Lung microvascular endothelial cell (primary cell): ENCODE data around the gene AIP. TPM values are rescaled to one million over a fixed set of nuclear protein-coding genes. Genes with fewer than 3 reads are reported as not detected.

Experiments used
- DNase-seq, 2 donors: peaks; one replicate each; pipeline versions ENCODE4 v3.0.0 to v3.0.0-alpha.2; 2010; ENCODE audit warnings: low read depth in 2 of 2
- total RNA-seq: library from RNA; depleted of rRNA; stranded (reverse); fragments of >200 nt; gene quantifications from 2 replicates; pipeline ENCODE4 v1.2.1, GENCODE V29; 2014

The AIP gene
- total RNA-seq, 1 donor from 2014 or later, result 112 TPM

DNA sequence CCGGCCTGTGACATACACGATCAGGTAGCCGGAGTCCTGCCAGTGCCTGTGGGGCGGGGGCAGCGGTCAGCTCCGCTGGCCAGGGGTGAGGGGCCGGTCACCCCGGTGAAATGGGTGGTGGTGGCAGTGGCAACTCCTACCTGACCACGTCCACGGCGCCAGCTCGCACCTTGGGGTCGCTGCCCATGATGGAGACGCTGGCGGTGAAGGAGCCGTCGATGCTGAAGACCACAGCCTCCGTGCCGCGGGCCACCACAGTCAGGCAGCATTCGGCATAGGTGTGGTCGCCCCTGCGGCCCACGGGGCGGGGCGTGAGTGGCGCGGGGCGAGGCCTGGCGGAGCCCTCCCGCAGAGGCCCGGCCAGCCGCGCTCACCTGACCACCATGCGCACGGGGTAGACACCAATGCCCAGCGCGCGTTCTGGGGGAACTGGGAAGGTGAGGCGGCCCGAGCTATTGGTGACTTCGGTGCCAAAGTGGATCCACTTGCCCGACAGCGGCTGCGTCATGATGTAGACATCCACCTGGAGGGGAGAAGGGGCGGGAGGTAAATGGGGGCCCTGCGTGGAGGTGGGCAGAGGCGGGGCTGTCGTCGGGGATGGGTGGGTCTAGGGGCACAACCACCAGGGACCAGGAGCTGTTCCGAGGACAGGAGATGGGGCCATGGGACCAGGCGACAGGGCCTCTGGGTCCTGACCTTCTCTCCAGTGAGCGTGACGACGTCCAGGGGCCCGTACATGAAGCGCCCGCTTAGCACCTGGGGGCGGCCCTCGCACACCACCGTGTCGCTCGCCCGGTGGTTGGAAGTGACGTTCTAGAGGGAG lies 10.9 kb downstream of the AIP start:
- no peak for DNase-seq

DNA sequence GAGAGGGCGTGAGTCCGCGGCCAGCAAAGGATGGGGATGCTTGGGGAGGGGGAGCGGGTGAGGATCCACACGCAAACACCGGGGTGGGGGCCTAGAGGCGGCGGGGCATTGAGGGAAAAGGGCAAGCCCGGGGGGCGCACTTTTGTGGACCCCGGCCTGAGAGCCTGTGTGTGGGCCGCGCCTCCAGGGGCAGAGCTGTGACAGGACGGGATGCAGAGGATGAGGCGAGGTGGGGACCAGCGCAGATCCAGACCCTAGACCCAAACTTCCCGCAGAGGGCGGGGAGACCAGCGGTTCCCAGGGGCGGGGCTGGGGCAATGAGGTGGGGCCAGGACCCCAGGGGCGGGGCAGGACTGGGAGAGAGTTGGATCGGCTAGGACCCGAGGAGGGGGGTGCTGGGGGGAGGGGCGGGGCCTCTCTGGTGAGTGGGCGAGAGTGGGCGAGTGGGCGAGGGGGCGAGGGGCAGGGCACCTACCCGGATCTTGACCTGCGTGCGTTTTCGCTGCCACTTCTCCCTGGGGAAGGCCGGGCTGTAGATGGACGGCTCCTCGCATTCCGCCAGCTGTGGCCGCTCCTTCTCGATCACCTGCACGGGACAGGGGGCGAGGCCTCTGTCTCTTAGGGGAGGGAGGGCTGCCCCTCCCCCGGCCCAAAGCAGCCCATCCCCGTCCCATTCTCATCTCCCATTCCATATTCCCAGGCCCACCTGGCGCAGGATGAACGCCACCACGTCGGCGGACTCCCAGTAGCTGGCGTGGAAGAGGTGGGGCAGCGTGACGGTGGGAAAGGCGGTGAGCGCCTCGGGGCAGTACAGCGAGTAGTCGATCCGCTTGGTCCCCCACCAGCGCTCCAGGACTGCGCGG lies 11.8 kb downstream of the AIP start:
- no peak for DNase-seq

DNA sequence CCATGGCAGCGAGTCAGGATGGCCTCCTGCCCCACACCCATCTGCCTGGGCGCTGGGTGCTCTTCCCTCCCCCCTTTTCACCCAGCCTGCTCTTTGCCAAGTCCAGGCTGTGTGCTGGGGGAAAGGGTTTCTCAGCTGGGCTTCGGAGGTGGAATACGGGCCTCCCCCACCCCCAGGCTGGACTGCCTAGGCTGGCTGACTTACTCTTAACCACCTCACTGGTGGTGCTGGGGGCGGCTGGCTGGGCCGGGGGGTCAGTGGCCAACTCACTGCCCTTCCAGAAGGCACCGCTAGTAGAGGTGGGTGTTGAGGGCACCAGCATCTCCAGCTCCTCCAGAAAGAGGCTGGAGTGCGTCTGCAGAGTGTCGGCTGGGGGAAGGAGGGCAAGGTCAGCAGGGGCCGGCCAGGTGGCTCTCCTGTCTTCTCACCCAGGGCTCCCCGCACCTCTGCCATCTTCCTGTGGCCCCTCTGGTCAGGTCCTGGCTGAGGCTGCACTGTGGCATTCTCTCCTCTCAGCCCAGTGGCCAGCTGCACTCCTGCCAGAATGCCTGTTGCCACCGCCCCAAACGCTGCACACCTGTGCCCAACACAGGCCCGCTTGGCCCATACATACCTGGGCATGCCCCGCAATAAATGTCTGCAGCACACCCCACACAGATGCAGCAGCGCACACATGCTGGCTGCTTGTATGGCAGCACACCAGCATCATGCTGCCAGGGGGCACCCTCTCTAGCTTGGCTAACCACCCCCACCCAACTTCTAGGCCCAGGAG lies 12.6 kb downstream of the AIP start:
- no peak for DNase-seq

DNA sequence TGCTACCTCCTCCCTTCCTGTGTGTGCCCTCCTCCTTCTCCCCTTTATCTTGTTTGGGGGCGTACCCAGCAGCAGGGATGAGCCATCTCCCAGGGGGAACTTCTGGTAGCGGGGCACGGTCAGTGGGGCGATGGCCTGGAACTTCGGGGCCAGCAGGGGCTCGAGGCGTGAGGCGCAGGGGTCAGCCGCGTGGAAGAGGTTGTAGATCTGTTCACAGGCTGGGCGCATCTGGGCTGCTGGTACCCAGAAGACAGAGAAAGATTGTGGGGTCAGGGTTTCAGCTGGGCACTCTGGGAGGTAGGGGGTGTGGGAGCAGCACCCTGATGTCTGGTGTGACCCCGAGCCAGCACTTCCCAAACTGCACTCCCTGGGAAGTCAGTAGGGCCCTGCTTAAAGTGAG lies 13.3 kb downstream of the AIP start:
- DNase-seq, result no peak

DNA sequence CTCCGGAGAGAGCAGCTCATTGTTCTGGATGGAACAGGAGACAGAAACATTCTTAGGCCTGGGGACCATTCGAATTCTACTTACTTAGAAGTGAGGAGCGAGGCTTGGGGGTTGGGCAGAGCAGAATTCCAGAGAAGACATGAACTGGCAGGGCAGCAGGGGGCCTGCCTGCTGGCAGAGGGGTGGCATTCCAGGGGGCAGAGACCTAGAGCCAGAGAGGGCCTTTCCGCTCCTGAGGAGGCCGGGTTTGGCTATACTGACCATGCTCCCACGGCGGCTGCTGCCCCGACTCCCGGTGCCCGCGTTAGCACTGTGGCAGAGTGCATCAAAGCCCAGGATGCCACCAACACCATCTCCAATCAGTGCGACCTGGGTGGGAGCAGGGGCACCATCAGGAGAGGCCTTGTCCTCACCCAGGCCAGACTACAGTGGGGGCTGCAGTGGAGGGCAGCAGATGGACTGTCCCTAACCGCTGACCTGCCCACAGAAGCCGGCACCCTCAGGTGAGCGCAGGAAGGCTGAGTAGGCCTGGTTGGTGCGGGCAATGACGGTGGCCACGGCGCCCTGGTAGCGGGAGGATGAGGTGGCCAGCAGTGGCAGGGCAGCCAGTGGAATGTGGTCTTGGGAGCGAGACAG lies 14.9 kb downstream of the AIP start:
- DNase-seq, result no peak

DNA sequence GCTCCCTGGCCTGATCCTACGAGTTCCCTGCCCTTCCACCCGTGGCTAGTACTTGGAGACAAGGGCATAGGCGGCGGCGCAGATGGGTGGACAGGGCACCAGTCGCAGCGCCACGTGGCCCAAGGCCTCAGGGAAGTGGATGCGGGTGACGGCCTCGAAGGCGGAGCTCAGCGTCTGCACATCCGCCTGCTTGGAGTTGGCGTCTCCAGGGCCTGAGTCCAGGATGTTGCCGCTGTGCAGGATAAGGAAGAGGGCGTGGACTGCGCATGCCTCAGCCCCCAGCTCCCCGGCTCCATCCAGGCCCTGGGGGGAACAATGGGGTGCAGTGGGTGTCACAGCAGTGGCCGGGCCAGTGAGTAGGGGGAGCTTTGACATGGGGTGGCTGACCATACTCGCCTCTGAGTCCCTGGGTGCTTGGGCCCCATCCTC lies 15.7 kb downstream of the AIP start:
- peak in 1 of 2 donors; percentile 46 for DNase-seq

DNA sequence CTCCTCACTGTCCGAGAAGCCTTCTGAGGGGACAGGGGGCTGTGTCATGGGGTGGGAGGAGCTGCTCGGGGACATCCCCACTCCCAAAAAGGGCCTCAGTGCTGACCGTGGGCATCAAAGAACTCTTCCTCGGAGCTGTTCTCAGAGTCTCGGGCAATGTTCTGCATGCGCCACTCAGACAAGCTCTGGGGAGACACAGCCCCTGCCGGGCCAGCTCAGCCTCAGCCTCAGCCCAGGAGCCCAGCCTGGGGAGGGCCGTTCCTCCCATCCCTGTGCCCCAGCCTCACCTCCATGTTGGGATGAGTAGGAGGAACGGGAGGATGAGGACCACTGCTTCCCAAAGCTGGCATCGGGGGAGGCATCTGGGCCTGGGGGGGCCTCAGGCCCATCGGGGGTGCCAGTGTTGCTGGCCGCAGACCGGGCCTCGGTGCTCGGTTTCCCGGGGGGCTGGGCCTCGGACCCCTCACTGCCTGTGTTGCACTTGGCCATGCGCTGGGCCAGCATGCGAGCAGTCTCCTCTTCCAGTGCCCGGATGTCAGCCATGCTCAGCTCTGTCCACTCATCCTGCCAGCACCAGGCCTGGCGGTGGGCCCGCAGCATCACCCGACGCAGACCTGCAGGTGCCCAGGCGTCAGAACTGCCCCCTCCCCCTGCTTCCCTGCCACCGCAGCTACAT lies 17.1 kb downstream of the AIP start:
- DNase-seq, result no peak

DNA sequence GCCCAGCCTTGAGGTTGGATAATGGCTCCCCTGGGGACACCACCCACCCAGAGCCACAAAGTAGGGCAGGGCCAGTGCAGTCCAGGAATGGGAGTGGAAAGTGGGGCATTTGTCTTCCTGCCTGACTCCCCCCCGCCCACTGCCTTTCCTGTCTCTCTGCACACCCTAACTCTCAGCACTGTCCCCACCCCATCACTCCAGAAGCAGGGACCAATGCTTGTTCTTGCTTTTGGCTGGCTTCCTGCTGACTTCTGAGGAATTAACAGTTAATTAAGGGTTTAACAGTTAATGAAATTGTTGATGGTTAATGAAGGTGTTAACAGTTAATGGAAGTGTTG lies 17.6 kb downstream of the AIP start:
- DNase-seq, result no peak

DNA sequence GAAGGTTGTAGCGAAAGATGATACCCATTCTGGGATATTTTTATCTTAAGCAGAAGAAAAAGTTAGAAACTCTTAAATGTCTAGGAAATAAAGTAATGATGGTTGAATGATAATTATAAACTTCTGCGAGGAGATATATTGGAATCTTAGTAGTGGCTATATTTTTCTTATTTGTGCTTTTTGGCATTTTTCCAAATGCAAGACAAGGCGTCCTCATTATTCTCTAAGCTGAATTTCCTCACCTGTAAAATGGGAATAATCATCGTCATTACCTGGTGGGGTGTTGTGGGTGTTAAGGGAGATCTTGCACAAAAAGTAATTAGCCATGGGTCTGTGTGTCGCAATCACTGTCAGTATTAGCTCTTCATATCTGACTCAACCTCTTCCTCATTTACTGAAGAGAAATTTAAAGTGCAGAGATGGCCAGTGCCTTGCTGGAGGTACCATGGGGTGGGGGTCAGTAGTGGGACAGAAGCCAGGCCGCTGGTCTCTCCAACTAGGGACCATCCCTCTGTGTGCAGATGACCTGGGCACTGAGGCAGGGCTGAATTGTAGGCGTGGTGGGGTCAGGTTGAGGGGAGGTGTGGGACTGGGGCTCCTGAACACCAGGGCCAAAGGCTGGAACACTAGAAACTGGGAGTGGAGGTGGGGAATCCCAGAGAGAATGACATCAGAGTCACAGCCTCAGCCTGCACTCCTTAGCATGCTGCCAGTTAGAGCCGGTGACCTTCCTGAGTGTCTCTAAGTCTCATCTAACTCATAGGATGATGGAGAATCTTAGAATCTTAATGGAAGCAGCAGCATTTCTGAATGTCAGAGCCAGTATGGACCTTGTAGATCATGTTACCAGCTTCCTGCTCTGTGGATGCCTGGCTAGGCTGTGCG lies 18.2 kb downstream of the AIP start:
- no peak for DNase-seq

DNA sequence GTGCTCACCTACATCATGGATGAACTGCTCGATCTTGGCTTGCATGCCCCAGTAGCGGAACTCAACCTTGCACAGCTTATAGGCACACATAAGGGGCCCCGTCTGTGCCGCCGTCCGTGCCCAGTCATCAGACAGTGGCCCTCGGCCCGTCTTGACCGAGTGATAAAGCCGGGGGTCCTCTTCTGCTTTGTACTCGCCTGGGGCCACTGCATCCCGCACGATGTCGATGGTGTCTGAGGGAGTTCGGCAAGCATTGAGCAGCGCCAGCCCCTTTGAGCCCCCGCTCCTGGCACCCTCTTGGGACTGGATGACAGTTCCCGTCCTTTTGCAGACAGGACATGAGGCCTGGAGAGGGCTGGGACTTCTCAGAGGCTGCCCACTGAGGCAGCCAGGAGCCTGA lies 19.0 kb downstream of the AIP start:
- no peak for DNase-seq

DNA sequence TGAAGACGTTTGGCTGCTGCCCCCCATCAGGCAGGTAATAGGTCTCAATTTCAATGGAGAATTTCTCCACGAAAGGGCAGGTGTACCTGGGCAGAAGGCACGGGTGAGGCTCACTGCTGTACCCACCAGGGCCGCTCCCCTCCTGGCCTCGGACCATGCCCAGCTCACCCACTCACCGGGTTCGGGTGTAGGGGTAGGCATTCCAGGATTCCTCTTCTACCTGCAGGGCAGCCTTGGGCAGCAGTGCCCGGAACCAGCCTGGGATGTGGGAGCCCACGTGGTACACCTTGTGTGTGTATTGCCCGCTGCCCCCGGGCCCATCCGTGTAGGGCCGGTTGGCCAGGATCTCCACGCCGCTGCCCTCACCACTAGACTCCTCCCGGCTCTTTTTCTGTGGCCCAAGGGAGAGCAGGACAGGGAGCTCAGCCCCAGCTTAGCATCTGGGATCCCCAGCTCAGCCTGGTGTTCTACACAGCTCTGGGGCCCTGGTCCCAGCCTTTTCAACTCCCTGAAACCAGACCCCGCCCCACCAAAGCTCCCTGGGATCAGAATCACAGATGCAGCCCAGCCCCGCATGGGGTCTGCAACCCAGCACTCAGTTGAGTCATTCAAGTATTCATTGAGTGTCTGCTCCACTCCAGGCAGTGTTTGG lies 19.6 kb downstream of the AIP start:
- no peak for DNase-seq

DNA sequence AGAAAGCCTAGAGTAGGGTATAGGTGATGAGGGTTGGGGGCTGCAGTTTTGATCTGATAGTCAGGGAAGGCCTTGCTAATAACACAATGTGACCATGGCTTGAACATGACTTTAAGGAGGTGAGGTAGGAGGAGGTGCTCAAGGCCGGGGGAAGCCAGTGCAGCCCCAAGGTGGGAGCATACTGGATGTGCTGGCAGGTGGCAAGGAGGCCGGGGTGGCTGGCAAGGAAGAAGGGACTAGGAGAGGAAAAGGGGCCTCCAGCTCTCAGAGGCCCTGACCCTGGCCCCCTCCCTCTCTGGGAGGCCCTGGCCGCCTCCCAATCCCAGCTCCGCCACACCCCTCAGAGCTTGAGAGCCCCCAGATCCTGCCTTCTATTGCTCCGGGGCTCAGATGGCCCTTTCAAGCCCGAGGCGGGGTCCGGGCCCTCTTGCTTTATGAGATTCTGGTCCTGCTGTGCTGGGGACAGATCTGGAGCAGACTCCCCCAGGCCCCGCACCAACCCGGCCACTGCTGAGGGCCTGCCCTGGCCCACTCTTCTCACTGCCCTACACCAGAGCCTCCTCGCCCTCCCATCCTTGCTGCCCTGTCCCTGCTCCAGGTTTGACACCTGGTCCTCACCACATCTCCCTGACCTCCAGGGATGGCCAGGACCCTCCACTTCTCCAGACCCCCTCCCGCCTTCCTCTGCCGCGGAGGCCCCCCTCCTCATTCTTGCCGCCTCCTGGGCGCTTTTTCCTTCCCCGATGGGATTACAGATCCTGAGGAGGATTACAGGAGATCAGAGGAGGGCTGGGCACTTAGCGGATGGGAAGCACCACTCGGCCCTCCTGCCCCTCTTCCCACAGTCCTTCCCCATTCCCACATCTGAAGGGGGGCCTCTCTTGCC lies 20.5 kb downstream of the AIP start:
- DNase-seq, result no peak

DNA sequence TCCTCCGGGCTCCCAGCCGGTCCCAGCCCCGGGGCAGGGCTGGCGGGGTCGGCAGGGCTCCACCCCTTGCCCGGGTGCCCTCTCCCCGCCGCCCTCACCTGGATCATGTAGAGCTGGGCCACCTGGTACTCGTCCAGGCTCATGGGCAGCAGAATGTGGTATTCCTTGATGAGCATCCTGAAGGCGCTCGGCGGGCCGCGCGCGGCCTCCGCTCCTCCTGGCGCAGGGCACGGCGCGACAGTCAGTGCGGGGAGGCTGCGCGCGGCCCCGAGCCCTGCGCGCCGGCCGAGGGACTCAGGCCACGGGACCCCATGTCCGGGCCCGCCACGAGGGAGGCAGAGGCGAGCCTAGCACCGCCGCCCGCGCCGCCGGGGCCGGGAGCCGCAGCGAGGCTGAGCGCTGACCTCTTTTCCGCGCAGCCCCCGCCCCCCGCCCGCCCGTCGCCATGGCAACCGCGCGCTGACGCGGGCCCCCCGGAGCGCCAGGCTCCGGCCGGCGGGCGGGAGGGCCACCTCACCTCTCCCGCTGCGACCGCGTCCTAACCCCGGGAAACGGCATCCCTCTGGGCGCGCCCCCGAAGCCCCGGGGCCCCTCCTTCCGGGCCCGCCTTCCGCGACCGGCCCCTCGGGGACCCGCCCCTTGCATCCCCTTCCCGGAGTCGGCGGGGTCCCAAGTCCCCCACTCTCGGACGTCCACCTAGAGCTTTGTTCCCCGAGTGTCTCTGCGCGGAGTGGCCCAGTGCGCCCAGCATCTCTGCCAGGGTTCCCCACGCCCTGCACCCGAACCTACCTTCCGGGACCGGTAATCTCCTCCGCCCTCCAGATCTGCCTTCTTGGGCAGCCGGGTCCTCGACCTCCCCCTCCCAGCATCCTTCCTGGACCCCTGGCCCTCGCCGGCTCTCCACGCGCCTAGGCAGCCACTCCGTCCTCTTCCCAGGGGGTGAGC lies 21.5 kb downstream of the AIP start:
- peak; percentile 12 to 48 for DNase-seq

DNA sequence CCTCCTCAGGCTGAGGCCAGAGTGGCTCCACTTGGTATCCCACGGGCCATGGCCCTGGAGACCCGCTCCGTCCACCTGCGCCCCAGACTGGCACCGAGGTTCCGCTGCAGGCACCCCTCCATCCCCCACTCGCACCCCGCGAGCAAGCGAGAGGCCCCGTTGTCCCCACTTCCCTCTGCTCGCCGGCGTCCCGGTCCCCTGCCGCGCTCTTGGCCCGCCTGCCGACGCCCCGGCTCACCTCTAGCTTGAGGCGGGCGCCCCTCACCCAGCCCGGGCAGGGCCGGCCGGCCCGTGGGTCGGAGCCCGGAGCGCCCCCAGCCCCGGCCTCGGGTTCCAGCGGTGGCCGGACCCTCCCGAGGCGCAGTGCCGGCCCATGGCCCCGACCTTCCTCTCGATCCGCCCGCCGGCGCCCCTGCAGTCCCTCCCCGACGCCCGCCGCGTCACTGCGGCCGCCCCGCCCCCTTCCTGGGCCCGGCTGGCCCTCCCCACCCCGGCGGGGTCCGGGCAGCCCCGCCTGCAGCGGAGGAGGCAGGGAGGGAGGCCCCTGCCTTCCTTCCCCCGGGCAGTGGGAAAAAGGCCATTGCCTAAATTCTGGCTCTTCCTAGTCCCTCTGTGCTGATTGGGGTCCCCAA lies 22.2 kb downstream of the AIP start, which contains the start of gene PITPNM1:
Gene PITPNM1, minus strand, starts transcription at position 414 of the 632 bp plus-strand sequence. CDS start 1,183 bp downstream, outside the sequence.
- peak; percentile 10 to 12 for DNase-seq

DNA sequence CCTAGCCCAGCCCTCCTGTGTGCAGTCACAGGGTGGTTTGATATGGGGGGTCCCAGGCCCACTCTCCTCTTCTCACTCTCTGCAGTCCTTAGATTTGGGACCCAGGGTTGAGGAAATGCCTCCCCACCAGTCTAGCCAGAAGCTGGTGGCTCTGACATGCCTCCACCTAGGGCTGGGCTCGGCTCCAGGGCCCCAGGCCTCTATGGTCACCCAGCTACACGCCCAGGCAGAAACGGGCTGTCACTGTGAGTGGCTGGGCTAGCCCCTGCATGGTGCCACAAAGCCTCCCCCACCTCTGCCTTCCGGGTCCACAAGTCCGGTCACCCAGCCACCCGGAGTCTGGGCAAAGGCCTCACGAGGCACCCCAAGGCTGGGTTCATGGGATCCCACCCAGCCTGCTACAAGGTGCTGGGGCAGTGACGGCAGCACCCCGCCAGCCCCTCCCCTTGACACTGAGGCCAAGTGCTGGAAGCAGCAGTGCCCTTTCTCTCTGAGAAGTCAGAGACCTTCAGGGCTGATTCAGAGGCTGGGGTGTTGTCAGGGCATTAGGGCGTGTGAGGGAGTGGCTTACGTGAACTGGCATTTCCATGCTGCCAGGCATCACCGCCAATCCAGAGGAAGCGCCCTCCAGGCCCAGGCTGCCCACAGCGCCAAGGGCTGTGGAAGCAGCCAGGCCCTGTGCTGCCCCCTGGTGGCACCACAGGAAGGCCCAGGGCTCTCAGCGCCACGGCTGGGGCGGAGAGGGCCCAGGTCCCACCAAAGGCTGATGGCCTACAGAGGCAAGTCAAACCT lies 23.0 kb downstream of the AIP start:
- DNase-seq, result peak; percentile 87 to 89
